Astrocyte (in vitro differentiated cells and primary cell): ENCODE results near the gene PDGFD.

ENCODE experiments used
- CTCF ChIP-seq: IDR thresholded peaks from 2 replicates; pipeline ENCODE4 v1.5.1; 2011; ENCODE audit warnings: low read depth, mild to moderate bottlenecking, inconsistent platforms, low read length, moderate library complexity; ENCODE audit not compliant: insufficient read depth
- EZH2 ChIP-seq: IDR thresholded peaks from 2 replicates; pipeline ENCODE4 v1.6.1; 2012; ENCODE audit warnings: mild to moderate bottlenecking, low read length, inconsistent platforms; ENCODE audit not compliant: insufficient read depth

- no peak for TF ChIP-seq CTCF
- no peak for TF ChIP-seq EZH2
These were observed 74.5 kb downstream of the PDGFD start for GRCh38 chr11:104089481-104089880.
